Dendritic cell treated with granulocyte-macrophage colony-stimulating factor and Interleukin-4, amounts not matched to agents 40 ng/mL and 50 ng/mL, for 4 days (primary cell): ENCODE measurements around the gene HDAC4.
A peak's percentile ranks its signal among the peaks of the same experiment; 100 is the strongest.

Experiments used
- H3K27ac Mint-ChIP-seq: one replicate; pipeline ENCODE4 v1.8.0; 2022; ENCODE audit warnings: mild to moderate bottlenecking, mixed read lengths
- H3K27me3 Mint-ChIP-seq: one replicate; pipeline ENCODE4 v1.8.0; 2022; ENCODE audit warnings: mild to moderate bottlenecking, mixed read lengths
- H3K36me3 Mint-ChIP-seq: one replicate; pipeline ENCODE4 v1.8.0; 2022; ENCODE audit warnings: low read depth, mixed read lengths
- H3K4me1 Mint-ChIP-seq: one replicate; pipeline ENCODE4 v1.8.0; 2022; ENCODE audit warnings: low read depth, mixed read lengths
- H3K4me3 Mint-ChIP-seq: one replicate; pipeline ENCODE4 v1.8.0; 2022; ENCODE audit warnings: mild to moderate bottlenecking, moderate library complexity, mixed read lengths
- H3K9me3 Mint-ChIP-seq: one replicate; pipeline ENCODE4 v1.8.0; 2022; ENCODE audit warnings: mixed read lengths
- intact Hi-C: fragments of 100-400 bp; cut with micrococcal nuclease; formaldehyde crosslinking; loops from one replicate; pipeline ENCODE4 v1.15.0; 2022

The HDAC4 gene

GRCh38 chr2:239275044-239275685 is 125.7 kb downstream of the HDAC4 start:
- H3K4me1 Mint-ChIP-seq = peaks cover 66% of the 10 kb centered on the region
- intact Hi-C loops = no loop called here

GRCh38 chr2:239274391-239275043 is 126.3 kb downstream of the HDAC4 start:
- peaks cover 2% of the 10 kb centered on the region for H3K27me3 Mint-ChIP-seq

More at GRCh38 chr2:239275044-239275685, 125.7 kb downstream of the HDAC4 start:
- H3K4me3 Mint-ChIP-seq = peak overlapping the region; percentile 64
- peak overlapping the region; percentile 90 for H3K27ac Mint-ChIP-seq
- peaks cover 2% of the 10 kb centered on the region for H3K27me3 Mint-ChIP-seq
- H3K9me3 Mint-ChIP-seq = no peaks in the 10 kb centered on the region
- no peaks in the 10 kb centered on the region for H3K36me3 Mint-ChIP-seq

GRCh38 chr2:239273280-239274234 is 127.3 kb downstream of the HDAC4 start:
- intact Hi-C loops = no loop called here
- Mint-ChIP-seq H3K4me3 (peak overlapping the region; percentile 30), H3K27ac (peak overlapping the region; percentile 90), H3K9me3 (no peaks in the 10 kb centered on the region), H3K4me1 (peaks cover 82% of the 10 kb centered on the region), H3K27me3 (peaks cover 2% of the 10 kb centered on the region), H3K36me3 (no peaks in the 10 kb centered on the region)

More at GRCh38 chr2:239274391-239275043, 126.3 kb downstream of the HDAC4 start:
- H3K36me3 Mint-ChIP-seq = no peaks in the 10 kb centered on the region
- no peaks in the 10 kb centered on the region for H3K9me3 Mint-ChIP-seq
- H3K4me1 Mint-ChIP-seq = peaks cover 72% of the 10 kb centered on the region
- intact Hi-C loops = no loop called here
- peak overlapping the region; percentile 90 for H3K27ac Mint-ChIP-seq
- H3K4me3 Mint-ChIP-seq = peak overlapping the region; percentile 64

GRCh38 chr2:239272626-239273025 is 128.2 kb downstream of the HDAC4 start:
- Mint-ChIP-seq H3K4me3 (no peak overlapping the region), H3K27ac (no peak overlapping the region), H3K9me3 (no peaks in the 10 kb centered on the region), H3K36me3 (no peaks in the 10 kb centered on the region), H3K27me3 (peaks cover 2% of the 10 kb centered on the region), H3K4me1 (peaks cover 87% of the 10 kb centered on the region)
- intact Hi-C loops = no loop called here

GRCh38 chr2:239271882-239272281 is 128.9 kb downstream of the HDAC4 start:
- Mint-ChIP-seq H3K27me3 (peaks cover under 1% of the 10 kb centered on the region), H3K4me1 (peaks cover 87% of the 10 kb centered on the region)

GRCh38 chr2:239271471-239271870 is 129.3 kb downstream of the HDAC4 start:
- Mint-ChIP-seq H3K27me3 (no peaks in the 10 kb centered on the region), H3K4me1 (peaks cover 87% of the 10 kb centered on the region), H3K27ac (no peak overlapping the region), H3K9me3 (no peaks in the 10 kb centered on the region), H3K4me3 (no peak overlapping the region), H3K36me3 (peaks cover 10% of the 10 kb centered on the region)
- intact Hi-C loops = no loop called here

More at GRCh38 chr2:239271882-239272281, 128.9 kb downstream of the HDAC4 start:
- no peak overlapping the region for H3K4me3 Mint-ChIP-seq
- intact Hi-C loops = no loop called here
- H3K9me3 Mint-ChIP-seq = no peaks in the 10 kb centered on the region
- no peak overlapping the region for H3K27ac Mint-ChIP-seq
- peaks cover 6% of the 10 kb centered on the region for H3K36me3 Mint-ChIP-seq

GRCh38 chr2:239269916-239270315 is 130.9 kb downstream of the HDAC4 start:
- H3K27me3 Mint-ChIP-seq = no peaks in the 10 kb centered on the region
- H3K4me3 Mint-ChIP-seq = no peak overlapping the region
- peaks cover 87% of the 10 kb centered on the region for H3K4me1 Mint-ChIP-seq
- intact Hi-C loops = loop anchor here (5.0 kb wide), 2 partner anchors 38 to 47 kb away; no protein-coding TSS in a partner anchor
- H3K27ac Mint-ChIP-seq = peak overlapping the region; percentile 71
- H3K36me3 Mint-ChIP-seq = peaks cover 12% of the 10 kb centered on the region
- H3K9me3 Mint-ChIP-seq = no peaks in the 10 kb centered on the region

GRCh38 chr2:239269173-239269885 is 131.5 kb downstream of the HDAC4 start:
- no peaks in the 10 kb centered on the region for H3K27me3 Mint-ChIP-seq
- peaks cover 12% of the 10 kb centered on the region for H3K36me3 Mint-ChIP-seq
- intact Hi-C loops = loop anchor here (5.0 kb wide), 2 partner anchors 37 to 48 kb away; no protein-coding TSS in a partner anchor
- no peaks in the 10 kb centered on the region for H3K9me3 Mint-ChIP-seq
- peak overlapping the region; percentile 71 for H3K27ac Mint-ChIP-seq
- peak overlapping the region; percentile 9 for H3K4me3 Mint-ChIP-seq
- H3K4me1 Mint-ChIP-seq = peaks cover 87% of the 10 kb centered on the region

GRCh38 chr2:239268549-239268948 is 132.3 kb downstream of the HDAC4 start:
- no peaks in the 10 kb centered on the region for H3K27me3 Mint-ChIP-seq
- H3K4me3 Mint-ChIP-seq = no peak overlapping the region
- H3K27ac Mint-ChIP-seq = peak overlapping the region; percentile 99
- H3K36me3 Mint-ChIP-seq = peaks cover 12% of the 10 kb centered on the region
- intact Hi-C loops = loop anchor here (5.0 kb wide), 2 partner anchors 36 to 49 kb away; no protein-coding TSS in a partner anchor
- H3K9me3 Mint-ChIP-seq = no peaks in the 10 kb centered on the region
- H3K4me1 Mint-ChIP-seq = peaks cover 87% of the 10 kb centered on the region

GRCh38 chr2:239268082-239268481 is 132.7 kb downstream of the HDAC4 start:
- intact Hi-C loops = loop anchor here (5.0 kb wide), 2 partner anchors 36 to 49 kb away; no protein-coding TSS in a partner anchor
- Mint-ChIP-seq H3K9me3 (no peaks in the 10 kb centered on the region), H3K27ac (peak overlapping the region; percentile 99), H3K27me3 (no peaks in the 10 kb centered on the region), H3K36me3 (peaks cover 17% of the 10 kb centered on the region), H3K4me1 (peaks cover 87% of the 10 kb centered on the region), H3K4me3 (no peak overlapping the region)

GRCh38 chr2:239267288-239267951 is 133.4 kb downstream of the HDAC4 start:
- no peaks in the 10 kb centered on the region for H3K9me3 Mint-ChIP-seq
- peak overlapping the region; percentile 87 for H3K4me3 Mint-ChIP-seq
- intact Hi-C loops = loop anchor here (2.0 to 5.0 kb wide), 4 partner anchors 15 to 133 kb away; partner anchors contain the start of gene HDAC4

GRCh38 chr2:239266779-239267287 is 134.0 kb downstream of the HDAC4 start:
- H3K4me1 Mint-ChIP-seq = peaks cover 88% of the 10 kb centered on the region
- H3K27ac Mint-ChIP-seq = peak overlapping the region; percentile 99
- intact Hi-C loops = loop anchor here (2.0 to 5.0 kb wide), 4 partner anchors 14 to 134 kb away; partner anchors contain the start of gene HDAC4
- H3K27me3 Mint-ChIP-seq = no peaks in the 10 kb centered on the region
- peaks cover 28% of the 10 kb centered on the region for H3K36me3 Mint-ChIP-seq
- H3K4me3 Mint-ChIP-seq = peak overlapping the region; percentile 87
- H3K9me3 Mint-ChIP-seq = no peaks in the 10 kb centered on the region

More at GRCh38 chr2:239267288-239267951, 133.4 kb downstream of the HDAC4 start:
- H3K27me3 Mint-ChIP-seq = no peaks in the 10 kb centered on the region
- H3K36me3 Mint-ChIP-seq = peaks cover 22% of the 10 kb centered on the region
- H3K27ac Mint-ChIP-seq = peak overlapping the region; percentile 99
- peaks cover 87% of the 10 kb centered on the region for H3K4me1 Mint-ChIP-seq
